HG03565 (cell line): ENCODE data around the gene TRAK1.
"Not testable (repeated sequence)": the region's sequence is repeated elsewhere in the genome, so short reads cannot be mapped to it uniquely, and the experiment has no call there.

Experiments
- ATAC-seq: cut with Tn5 transposase; IDR thresholded peaks from one replicate; pipeline ENCODE4 v1.9.1; 2021; ENCODE audit warnings: mild to moderate bottlenecking, moderate library complexity; ENCODE audit not compliant: unreplicated experiment

TRAK1 gene, protein sequence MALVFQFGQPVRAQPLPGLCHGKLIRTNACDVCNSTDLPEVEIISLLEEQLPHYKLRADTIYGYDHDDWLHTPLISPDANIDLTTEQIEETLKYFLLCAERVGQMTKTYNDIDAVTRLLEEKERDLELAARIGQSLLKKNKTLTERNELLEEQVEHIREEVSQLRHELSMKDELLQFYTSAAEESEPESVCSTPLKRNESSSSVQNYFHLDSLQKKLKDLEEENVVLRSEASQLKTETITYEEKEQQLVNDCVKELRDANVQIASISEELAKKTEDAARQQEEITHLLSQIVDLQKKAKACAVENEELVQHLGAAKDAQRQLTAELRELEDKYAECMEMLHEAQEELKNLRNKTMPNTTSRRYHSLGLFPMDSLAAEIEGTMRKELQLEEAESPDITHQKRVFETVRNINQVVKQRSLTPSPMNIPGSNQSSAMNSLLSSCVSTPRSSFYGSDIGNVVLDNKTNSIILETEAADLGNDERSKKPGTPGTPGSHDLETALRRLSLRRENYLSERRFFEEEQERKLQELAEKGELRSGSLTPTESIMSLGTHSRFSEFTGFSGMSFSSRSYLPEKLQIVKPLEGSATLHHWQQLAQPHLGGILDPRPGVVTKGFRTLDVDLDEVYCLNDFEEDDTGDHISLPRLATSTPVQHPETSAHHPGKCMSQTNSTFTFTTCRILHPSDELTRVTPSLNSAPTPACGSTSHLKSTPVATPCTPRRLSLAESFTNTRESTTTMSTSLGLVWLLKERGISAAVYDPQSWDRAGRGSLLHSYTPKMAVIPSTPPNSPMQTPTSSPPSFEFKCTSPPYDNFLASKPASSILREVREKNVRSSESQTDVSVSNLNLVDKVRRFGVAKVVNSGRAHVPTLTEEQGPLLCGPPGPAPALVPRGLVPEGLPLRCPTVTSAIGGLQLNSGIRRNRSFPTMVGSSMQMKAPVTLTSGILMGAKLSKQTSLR

GRCh38 chr3:42090973-42091731 lies at the start of gene TRAK1:
Gene TRAK1 (plus strand): TSS chr3:42091357. CDS start chr3:42091470, 113 bp downstream.
- no peak for ATAC-seq

DNA sequence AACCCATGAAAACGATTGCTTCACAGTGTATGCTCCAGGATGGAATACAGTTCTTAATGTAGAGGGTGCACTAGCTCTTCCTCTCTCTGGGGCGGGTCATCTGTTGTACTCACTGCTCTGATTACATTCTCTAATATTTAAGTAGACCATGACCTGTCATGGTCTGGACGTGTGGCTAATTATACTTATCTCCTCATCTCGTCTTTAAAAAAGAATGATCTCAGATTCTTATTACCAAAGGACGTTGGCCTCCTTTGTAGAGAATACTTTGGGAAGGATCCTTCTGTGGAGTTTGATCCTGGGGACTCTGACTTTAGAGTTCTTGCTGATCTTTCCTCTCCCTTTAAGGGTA lies 48.4 kb upstream of the TRAK1 start:
- ATAC-seq, result no peak

DNA sequence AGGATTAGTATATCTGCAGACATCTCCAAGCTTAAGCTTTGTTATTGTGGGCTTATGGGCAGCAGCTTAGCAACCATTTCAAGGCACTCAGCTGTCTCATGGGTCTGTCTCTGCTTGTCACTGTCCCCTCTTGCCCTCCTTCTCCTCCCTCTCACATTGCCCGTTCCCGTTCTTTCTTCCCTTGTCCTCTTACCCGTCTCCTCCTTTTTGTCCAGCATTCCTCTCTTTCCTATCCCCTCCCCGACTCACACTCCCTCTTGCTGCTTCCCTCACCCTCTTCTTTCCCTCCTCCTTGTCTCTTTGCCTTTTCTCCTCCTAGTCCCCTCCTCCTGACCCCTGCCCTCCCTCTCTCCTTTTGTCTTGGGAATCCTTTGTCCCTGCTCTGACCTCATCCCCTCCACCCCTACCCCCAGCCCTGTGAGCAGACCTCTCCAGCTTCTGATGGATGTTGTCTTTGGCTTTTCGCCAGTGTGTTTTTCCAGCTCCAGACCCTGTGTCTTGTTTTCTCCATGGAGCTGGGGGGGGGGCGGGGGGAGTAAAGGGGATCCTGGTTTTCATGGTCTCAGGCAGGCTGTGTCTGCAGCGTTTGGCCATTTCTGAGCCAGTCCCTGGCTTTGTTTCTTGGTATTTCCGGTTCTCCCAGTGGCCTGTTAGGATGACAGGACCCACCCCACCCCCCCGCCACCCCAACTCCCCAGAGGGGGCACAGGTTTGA lies 47.9 kb upstream of the TRAK1 start:
- no peak for ATAC-seq

GRCh38 chr3:42045708-42046243 lies 45.4 kb upstream of the TRAK1 start:
- no peak for ATAC-seq

- not testable (repeated sequence) for ATAC-seq
These were observed 42.6 kb upstream of the TRAK1 start for GRCh38 chr3:42048526-42048925.

DNA sequence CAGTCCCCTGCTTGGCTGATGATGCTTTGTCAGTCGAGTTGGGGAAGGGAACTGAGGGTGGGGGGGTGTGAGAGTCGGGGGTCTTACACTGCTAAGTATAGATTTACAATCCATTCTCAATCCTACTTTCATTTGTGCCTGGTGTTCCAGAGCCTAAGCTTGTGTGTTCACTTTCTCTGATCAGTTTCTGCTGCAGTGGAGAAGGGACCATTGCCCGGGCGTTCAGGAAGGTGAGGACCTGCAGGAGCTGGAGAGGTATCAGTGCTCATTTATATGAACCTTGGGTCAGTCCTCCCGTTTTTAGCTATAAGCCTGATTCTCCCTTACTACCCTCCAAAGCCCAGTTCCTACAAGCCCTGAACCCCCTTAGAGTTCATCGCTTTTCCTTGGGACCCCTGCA lies 41.0 kb upstream of the TRAK1 start:
- ATAC-seq, result no peak

GRCh38 chr3:42051384-42052131 lies 39.6 kb upstream of the TRAK1 start:
- ATAC-seq, result no peak

DNA sequence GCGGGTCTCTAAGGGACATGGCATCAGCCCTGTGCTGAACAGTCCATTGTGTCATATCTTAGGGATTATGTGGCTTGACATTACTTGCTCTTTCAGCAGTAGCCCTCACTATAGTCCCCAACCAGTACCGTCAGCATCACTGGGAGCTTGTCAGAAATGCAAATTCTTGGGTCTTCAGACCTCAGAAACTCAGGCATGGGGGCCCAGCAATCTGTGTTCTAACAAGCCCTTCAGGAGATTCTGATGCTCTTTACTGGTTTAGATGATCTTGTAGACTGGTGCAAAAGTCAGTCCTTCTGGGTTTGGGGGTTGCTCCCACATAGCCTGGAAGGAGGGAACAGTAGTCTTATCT lies 39.0 kb upstream of the TRAK1 start:
- no peak for ATAC-seq

DNA sequence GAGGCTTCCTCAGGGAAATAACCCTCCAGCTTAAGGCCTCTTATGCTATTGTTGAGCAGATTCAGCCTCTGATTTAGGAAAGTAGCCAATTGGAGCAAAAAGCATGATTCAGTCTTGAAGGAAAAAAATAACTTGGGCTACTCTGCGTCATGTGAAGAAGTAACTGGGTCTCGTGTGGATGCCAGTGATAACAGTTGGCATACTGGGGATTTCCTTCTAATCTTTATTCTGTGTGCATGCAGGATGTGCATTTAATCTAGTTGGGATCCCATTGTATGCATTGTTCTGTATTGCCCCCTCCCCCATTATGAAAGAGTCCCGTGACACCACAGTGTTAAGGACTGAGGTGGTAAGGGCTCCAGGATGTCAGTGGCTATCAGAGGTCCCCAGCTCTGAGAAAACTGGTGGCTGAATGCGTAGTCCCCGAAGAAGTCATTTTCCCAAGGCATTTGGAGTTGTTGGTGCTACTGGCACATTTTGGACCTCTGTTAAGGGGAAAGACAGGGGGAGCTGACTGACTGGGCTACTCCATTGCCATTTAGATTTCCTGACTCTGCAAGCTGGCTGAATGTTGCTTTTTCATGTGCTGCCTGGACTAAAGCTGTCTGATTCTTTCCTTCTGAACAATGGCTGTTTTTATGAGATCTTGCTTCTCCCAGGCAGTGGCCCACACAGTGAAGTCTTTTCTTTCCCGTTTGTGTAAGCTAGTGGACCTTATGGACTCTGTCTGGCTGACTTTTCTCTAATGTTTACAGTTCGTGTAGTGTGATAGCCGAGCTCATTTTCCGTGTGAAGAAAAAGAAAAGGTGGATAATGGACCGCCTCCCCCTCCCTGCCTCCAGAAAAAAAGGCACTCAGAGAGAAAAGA lies 38.4 kb upstream of the TRAK1 start:
- ATAC-seq, result no peak

- no peak for ATAC-seq
These were observed 37.7 kb upstream of the TRAK1 start for GRCh38 chr3:42053476-42053875.

DNA sequence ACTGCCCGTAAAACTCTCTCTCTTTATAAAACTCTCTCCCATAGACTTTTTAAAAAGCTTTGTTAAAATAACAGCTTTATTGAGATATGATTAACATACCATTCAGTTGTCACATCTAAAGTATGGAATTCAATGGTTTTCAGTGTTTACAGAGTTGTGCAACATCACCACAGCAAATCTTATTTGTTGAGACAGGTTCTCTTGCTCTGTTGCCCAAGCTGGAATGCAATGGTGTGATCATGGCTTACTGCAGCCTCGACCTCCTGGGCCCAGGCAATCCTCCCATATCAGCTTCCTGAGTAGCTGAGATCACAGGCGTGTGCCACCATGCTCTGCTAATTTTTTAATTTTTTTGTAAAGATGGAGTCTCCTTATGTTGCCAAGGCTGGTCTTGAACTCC lies 35.9 kb upstream of the TRAK1 start:
- no peak for ATAC-seq

GRCh38 chr3:42056840-42057239 lies 34.3 kb upstream of the TRAK1 start:
- no peak for ATAC-seq

DNA sequence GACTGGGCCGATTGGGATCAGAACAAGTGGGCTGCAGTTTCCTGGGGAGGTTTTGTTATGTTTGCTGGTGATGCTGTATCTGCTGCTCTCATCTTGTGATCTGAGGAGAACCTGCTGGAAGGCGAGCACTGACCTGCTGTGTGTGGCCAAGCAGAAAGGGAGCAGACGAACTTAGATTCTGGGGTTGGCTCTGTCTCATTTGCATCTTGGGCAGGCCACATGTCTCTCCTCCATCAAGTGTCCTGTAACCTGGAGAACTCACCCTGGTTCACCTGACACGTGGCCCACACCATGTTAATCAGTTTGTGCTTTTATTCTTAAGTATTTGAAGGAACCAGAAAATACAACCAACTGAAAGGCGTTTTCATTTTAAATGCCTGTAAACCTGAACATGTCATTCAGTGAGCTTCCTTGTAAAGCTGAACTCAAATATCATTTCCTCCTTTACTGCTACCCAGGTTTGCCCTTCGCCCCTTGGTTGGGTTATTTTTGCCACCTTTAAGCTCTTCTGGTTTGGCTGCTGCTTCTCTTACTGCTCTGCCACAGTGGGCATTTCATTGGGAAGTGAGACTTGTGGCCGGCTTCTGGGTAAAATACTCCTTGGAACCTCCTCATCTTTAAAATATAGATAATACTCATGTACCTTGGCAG lies 33.5 kb upstream of the TRAK1 start:
- peak; percentile 65 for ATAC-seq

- no peak for ATAC-seq
These were observed 30.0 kb upstream of the TRAK1 start for GRCh38 chr3:42061025-42061712.

- no peak for ATAC-seq
These were observed 29.3 kb upstream of the TRAK1 start for GRCh38 chr3:42061713-42062380.

- no peak for ATAC-seq
These were observed 28.7 kb upstream of the TRAK1 start for GRCh38 chr3:42062464-42062863.

DNA sequence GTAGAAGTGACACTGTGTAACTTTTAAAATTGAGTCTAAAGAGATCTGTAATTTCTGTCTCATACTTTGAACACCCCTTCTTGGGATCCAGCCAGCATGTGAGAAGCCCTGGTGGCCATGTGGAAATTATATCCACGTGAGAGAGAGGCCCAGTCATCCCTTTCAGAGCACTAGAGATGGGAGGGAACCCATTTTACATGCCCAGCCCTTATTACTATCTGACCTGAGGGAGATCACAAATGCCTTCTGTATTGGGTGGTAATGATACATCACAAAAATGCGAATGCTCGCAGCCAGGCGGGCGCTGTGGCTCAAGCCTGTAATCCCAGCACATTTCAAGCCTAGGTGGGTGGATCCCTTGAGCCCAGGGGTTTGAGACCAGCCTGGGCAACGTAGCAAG lies 27.3 kb upstream of the TRAK1 start:
- ATAC-seq, result no peak
